ENCODE data around the gene SH3PXD2B. TPM values are rescaled to one million over a fixed set of nuclear protein-coding genes. Genes with fewer than 3 reads are reported as not detected.

The SH3PXD2B gene
- polyA plus RNA-seq, 3 donors from 2014 or later, result not detected

- Mint-ChIP-seq H3K4me3 (no peak overlapping the region), H3K27me3 (ENCODE audit: low read depth in 3 of 3) (peaks cover 2 to 11% (median 11%) of the 10 kb centered on the region in 3 donors), H3K27ac (no peak overlapping the region), H3K9me3 (peaks cover 0 to 1% (median 0%) of the 10 kb centered on the region in 6 donors), H3K4me1 (no peaks in the 10 kb centered on the region), H3K36me3 (no peaks in the 10 kb centered on the region)
- no peak for DNase-seq
Observed at GRCh38 chr5:172492097-172492840, 37.9 kb upstream of the SH3PXD2B start.

GRCh38 chr5:172491481-172491880 is 37.2 kb upstream of the SH3PXD2B start:
- no peaks in the 10 kb centered on the region for H3K4me1 Mint-ChIP-seq
- H3K9me3 Mint-ChIP-seq, result peaks cover 0 to 1% (median 0%) of the 10 kb centered on the region in 6 donors
- peaks cover 2 to 8% (median 7%) of the 10 kb centered on the region in 3 donors for H3K27me3 Mint-ChIP-seq (ENCODE audit: low read depth in 3 of 3)
- no peak overlapping the region for H3K4me3 Mint-ChIP-seq
- no peak for DNase-seq
- H3K27ac Mint-ChIP-seq, result no peak overlapping the region
- H3K36me3 Mint-ChIP-seq, result no peaks in the 10 kb centered on the region

- H3K27me3 Mint-ChIP-seq (ENCODE audit: low read depth in 3 of 3), result peaks cover 2 to 8% (median 7%) of the 10 kb centered on the region in 3 donors
- H3K27ac Mint-ChIP-seq, result no peak overlapping the region
- DNase-seq, result no peak
- no peaks in the 10 kb centered on the region for H3K4me1 Mint-ChIP-seq
- no peak overlapping the region for H3K4me3 Mint-ChIP-seq
- H3K36me3 Mint-ChIP-seq, result no peaks in the 10 kb centered on the region
- H3K9me3 Mint-ChIP-seq, result peaks cover 0 to 1% (median 0%) of the 10 kb centered on the region in 6 donors
Observed at GRCh38 chr5:172490514-172491461, 36.5 kb upstream of the SH3PXD2B start.

GRCh38 chr5:172488221-172488620 is 33.9 kb upstream of the SH3PXD2B start:
- Mint-ChIP-seq H3K27me3 (ENCODE audit: low read depth in 3 of 3) (peaks cover 2 to 3% (median 3%) of the 10 kb centered on the region in 3 donors), H3K4me3 (no peak overlapping the region), H3K4me1 (no peaks in the 10 kb centered on the region), H3K36me3 (no peaks in the 10 kb centered on the region), H3K27ac (no peak overlapping the region), H3K9me3 (peaks cover 0 to 1% (median 0%) of the 10 kb centered on the region in 6 donors)
- no peak for DNase-seq

- peaks cover 1 to 3% (median 2%) of the 10 kb centered on the region in 3 donors for H3K27me3 Mint-ChIP-seq (ENCODE audit: low read depth in 3 of 3)
Observed at GRCh38 chr5:172487671-172488070, 33.3 kb upstream of the SH3PXD2B start.

GRCh38 chr5:172486912-172487311 is 32.6 kb upstream of the SH3PXD2B start:
- Mint-ChIP-seq H3K27ac (no peak overlapping the region), H3K9me3 (peaks cover 0 to 1% (median 0%) of the 10 kb centered on the region in 6 donors), H3K4me1 (no peaks in the 10 kb centered on the region), H3K27me3 (ENCODE audit: low read depth in 3 of 3) (peaks cover 0 to 3% (median 1%) of the 10 kb centered on the region in 3 donors), H3K36me3 (no peaks in the 10 kb centered on the region), H3K4me3 (no peak overlapping the region)
- no peak for DNase-seq

More at GRCh38 chr5:172487671-172488070, 33.3 kb upstream of the SH3PXD2B start:
- Mint-ChIP-seq H3K36me3 (no peaks in the 10 kb centered on the region), H3K4me3 (no peak overlapping the region), H3K9me3 (peaks cover 0 to 1% (median 0%) of the 10 kb centered on the region in 6 donors), H3K4me1 (no peaks in the 10 kb centered on the region), H3K27ac (no peak overlapping the region)
- DNase-seq, result no peak

GRCh38 chr5:172486451-172486850 is 32.1 kb upstream of the SH3PXD2B start:
- H3K27ac Mint-ChIP-seq, result no peak overlapping the region
- no peaks in the 10 kb centered on the region for H3K9me3 Mint-ChIP-seq
- H3K4me3 Mint-ChIP-seq, result no peak overlapping the region
- peaks cover 0 to 3% (median 1%) of the 10 kb centered on the region in 3 donors for H3K27me3 Mint-ChIP-seq (ENCODE audit: low read depth in 3 of 3)
- no peaks in the 10 kb centered on the region for H3K36me3 Mint-ChIP-seq
- no peaks in the 10 kb centered on the region for H3K4me1 Mint-ChIP-seq
- no peak for DNase-seq

GRCh38 chr5:172485511-172486202 is 31.3 kb upstream of the SH3PXD2B start:
- H3K9me3 Mint-ChIP-seq, result no peaks in the 10 kb centered on the region
- no peaks in the 10 kb centered on the region for H3K4me1 Mint-ChIP-seq
- H3K27ac Mint-ChIP-seq, result no peak overlapping the region
- DNase-seq, result no peak
- peaks cover 0 to 3% (median 3%) of the 10 kb centered on the region in 3 donors for H3K27me3 Mint-ChIP-seq (ENCODE audit: low read depth in 3 of 3)
- no peaks in the 10 kb centered on the region for H3K36me3 Mint-ChIP-seq
- no peak overlapping the region for H3K4me3 Mint-ChIP-seq

GRCh38 chr5:172484664-172485063 is 30.3 kb upstream of the SH3PXD2B start:
- Mint-ChIP-seq H3K4me1 (no peaks in the 10 kb centered on the region), H3K27me3 (ENCODE audit: low read depth in 3 of 3) (peaks cover 0 to 4% (median 3%) of the 10 kb centered on the region in 3 donors), H3K4me3 (no peak overlapping the region), H3K9me3 (no peaks in the 10 kb centered on the region), H3K36me3 (no peaks in the 10 kb centered on the region), H3K27ac (no peak overlapping the region)
- no peak for DNase-seq

- Mint-ChIP-seq H3K9me3 (no peaks in the 10 kb centered on the region), H3K27me3 (ENCODE audit: low read depth in 3 of 3) (peaks cover 0 to 4% (median 2%) of the 10 kb centered on the region in 3 donors), H3K4me3 (no peak overlapping the region), H3K4me1 (no peaks in the 10 kb centered on the region), H3K36me3 (no peaks in the 10 kb centered on the region), H3K27ac (no peak overlapping the region)
- DNase-seq, result no peak
Observed at GRCh38 chr5:172482156-172483020, 28.1 kb upstream of the SH3PXD2B start.

GRCh38 chr5:172481011-172481800 is 26.9 kb upstream of the SH3PXD2B start:
- Mint-ChIP-seq H3K27ac (no peak overlapping the region), H3K4me3 (no peak overlapping the region), H3K27me3 (ENCODE audit: low read depth in 3 of 3) (peaks cover 0 to 4% (median 2%) of the 10 kb centered on the region in 3 donors)

GRCh38 chr5:172479784-172480115 is 25.4 kb upstream of the SH3PXD2B start:
- Mint-ChIP-seq H3K27me3 (ENCODE audit: low read depth in 3 of 3) (peaks cover 0 to 3% (median 2%) of the 10 kb centered on the region in 3 donors), H3K27ac (no peak overlapping the region), H3K9me3 (no peaks in the 10 kb centered on the region), H3K4me3 (no peak overlapping the region), H3K36me3 (no peaks in the 10 kb centered on the region), H3K4me1 (no peaks in the 10 kb centered on the region)
- no peak for DNase-seq

More at GRCh38 chr5:172481011-172481800, 26.9 kb upstream of the SH3PXD2B start:
- H3K4me1 Mint-ChIP-seq, result no peaks in the 10 kb centered on the region
- H3K9me3 Mint-ChIP-seq, result no peaks in the 10 kb centered on the region
- DNase-seq, result no peak
- no peaks in the 10 kb centered on the region for H3K36me3 Mint-ChIP-seq
